Tibial artery (tissue), 4 donors: ENCODE measurements around the gene UBR3.
"Not testable (repeated sequence)": the region's sequence is repeated elsewhere in the genome, so short reads cannot be mapped to it uniquely, and the experiment has no call there.

ENCODE experiments used
- DNase-seq, 2 donors: peaks; one replicate each; pipeline ENCODE4 v3.0.0-alpha.2; 2019
- H3K27ac ChIP-seq, 2 donors: fragments of 200-600 bp; sonication (generic) in 1 of 2; 1 replicate in 1 of 2; 2 replicates in 1 of 2; pipeline ENCODE4 v1.5.1; 2018 to 2019; ENCODE audit warnings: mild to moderate bottlenecking in 1 of 2
- H3K27me3 ChIP-seq, 2 donors: fragments of 200-600 bp; sonication (generic) in 1 of 2; one replicate each; pipeline versions ENCODE4 v1.5.1 to v1.6.0; 2016 to 2019
- H3K36me3 ChIP-seq, 3 donors: fragments of 200-600 bp; sonication (generic) in 2 of 3; one replicate each; pipeline ENCODE4 v1.5.1; 2016 to 2019; ENCODE audit warnings: mild to moderate bottlenecking in 2 of 3
- H3K4me1 ChIP-seq, 4 donors: fragments of 200-600 bp; sonication (generic) in 2 of 4; 1 replicate in 3 of 4; 2 replicates in 1 of 4; pipeline ENCODE4 v1.5.1; 2016 to 2019
- H3K4me3 ChIP-seq, 2 donors: fragments of 200-600 bp; sonication (generic) in 1 of 2; 1 replicate in 1 of 2; 2 replicates in 1 of 2; pipeline ENCODE4 v1.5.1; 2018 to 2019; ENCODE audit warnings: mild to moderate bottlenecking in 2 of 2
- H3K9me3 ChIP-seq, 3 donors: fragments of 200-600 bp; sonication (generic) in 1 of 3; one replicate each; pipeline ENCODE4 v1.5.1; 2016 to 2019
- CTCF ChIP-seq, 2 experiments: fragments of 200-600 bp in 1 of 2; fragments of 450-650 bp in 1 of 2; IDR thresholded peaks; one replicate each; pipeline ENCODE4 v1.5.1; 2017 to 2019; ENCODE audit warnings: antibody characterized with exemption in 2 of 2, mild to moderate bottlenecking in 1 of 2, moderate library complexity in 1 of 2
- intact Hi-C: fragments of 100-400 bp; cut with DNase I; formaldehyde crosslinking; loops from one replicate; pipeline ENCODE4 v1.15.0; 2023; ENCODE audit warnings: low total_unique reads

Gene UBR3

GRCh38 chr2:170118641-170119040 is 291.4 kb downstream of the UBR3 start:
- Histone ChIP-seq H3K27ac (no peak overlapping the region), H3K4me1 (no peaks in the 10 kb centered on the region), H3K4me3 (no peak overlapping the region), H3K9me3 (no peaks in the 10 kb centered on the region), H3K27me3 (no peaks in the 10 kb centered on the region), H3K36me3 (no peaks in the 10 kb centered on the region)
- TF ChIP-seq CTCF (IDR thresholded peaks at IDR 0.05), result no peak
- intact Hi-C loops, result no loop called here
- DNase-seq, result no peak

- intact Hi-C loops, result not testable (repeated sequence)
Observed at GRCh38 chr2:170119326-170119725, 292.1 kb downstream of the UBR3 start.

GRCh38 chr2:170121689-170122088 is 294.4 kb downstream of the UBR3 start:
- Histone ChIP-seq H3K27me3 (no peaks in the 10 kb centered on the region), H3K4me3 (no peak overlapping the region), H3K9me3 (no peaks in the 10 kb centered on the region), H3K36me3 (no peaks in the 10 kb centered on the region), H3K27ac (no peak overlapping the region), H3K4me1 (no peaks in the 10 kb centered on the region)
- TF ChIP-seq CTCF (IDR thresholded peaks at IDR 0.05), result no peak
- no peak for DNase-seq
- intact Hi-C loops, result no loop called here

More at GRCh38 chr2:170119326-170119725, 292.1 kb downstream of the UBR3 start:
- H3K4me1 ChIP-seq, DNase-seq, H3K27me3 ChIP-seq, H3K4me3 ChIP-seq, H3K9me3 ChIP-seq, H3K27ac ChIP-seq, H3K36me3 ChIP-seq: not testable (repeated sequence)

GRCh38 chr2:170122883-170123547 is 295.8 kb downstream of the UBR3 start:
- H3K27me3 ChIP-seq, result no peaks in the 10 kb centered on the region
- no peaks in the 10 kb centered on the region for H3K4me1 ChIP-seq
- no peak for TF ChIP-seq CTCF (IDR thresholded peaks at IDR 0.05)
- DNase-seq, result no peak
- H3K36me3 ChIP-seq, result no peaks in the 10 kb centered on the region
- H3K4me3 ChIP-seq, result no peak overlapping the region
- no peak overlapping the region for H3K27ac ChIP-seq
- no peaks in the 10 kb centered on the region for H3K9me3 ChIP-seq
- intact Hi-C loops, result no loop called here

GRCh38 chr2:170123593-170123992 is 296.3 kb downstream of the UBR3 start:
- H3K9me3 ChIP-seq, result no peaks in the 10 kb centered on the region
- no peaks in the 10 kb centered on the region for H3K36me3 ChIP-seq
- H3K27ac ChIP-seq, result no peak overlapping the region
- no peak for DNase-seq
- H3K4me3 ChIP-seq, result no peak overlapping the region
- H3K27me3 ChIP-seq, result no peaks in the 10 kb centered on the region
- TF ChIP-seq CTCF (IDR thresholded peaks at IDR 0.05), result no peak
- H3K4me1 ChIP-seq, result no peaks in the 10 kb centered on the region
- intact Hi-C loops, result no loop called here

GRCh38 chr2:170126138-170126728 is 299.0 kb downstream of the UBR3 start:
- H3K36me3 ChIP-seq, DNase-seq, intact Hi-C loops, H3K4me1 ChIP-seq, H3K4me3 ChIP-seq, H3K27me3 ChIP-seq, H3K9me3 ChIP-seq, H3K27ac ChIP-seq: not testable (repeated sequence)
